Activated CD8-positive, alpha-beta memory T cell treated with anti-CD3 and anti-CD28 coated beads for 36 hours (primary cell): ENCODE measurements around the gene CLN6. TPM values are rescaled to one million over a fixed set of nuclear protein-coding genes. Genes with fewer than 3 reads are reported as not detected.
"Not testable (repeated sequence)": the region's sequence is repeated elsewhere in the genome, so short reads cannot be mapped to it uniquely, and the experiment has no call there.

Experiments used
- CTCF ChIA-PET: fragments of 350-600 bp; sonication (Branson Sonifier 250); formaldehyde crosslinking; loops from one replicate; lab custom pipeline; 2021; ENCODE audit warnings: antibody characterized with exemption; lab: Charles Lee
- POLR2A ChIA-PET: fragments of 350-600 bp; sonication (Branson Sonifier 250); formaldehyde crosslinking; loops from one replicate; lab custom pipeline; 2021; ENCODE audit warnings: antibody characterized with exemption; lab: Charles Lee
- total RNA-seq, 2 experiments: library from RNA; stranded (reverse); gene quantifications; one replicate each; pipeline ENCODE4 v1.2.3, GENCODE V29; 2021

Gene CLN6
- total RNA-seq, 2 experiments from 2014 or later: 75.1 to 81.0 TPM

- ChIA-PET CTCF (no interaction called here), POLR2A (no interaction called here)
These were observed 31.7 kb upstream of the CLN6 start for GRCh38 chr15:68261241-68261640.

GRCh38 chr15:68259883-68260282 lies 30.4 kb upstream of the CLN6 start:
- CTCF ChIA-PET: interaction anchor here (0.7 kb wide), 1 partner anchor 29 kb away, joined by 3 read pairs; no protein-coding TSS in a partner anchor
- POLR2A ChIA-PET: no interaction called here

GRCh38 chr15:68258692-68259091 lies 29.2 kb upstream of the CLN6 start:
- ChIA-PET POLR2A (no interaction called here), CTCF (no interaction called here)

- ChIA-PET POLR2A (interaction anchor here (1.0 kb wide), 1 partner anchor 20 kb away, joined by 3 read pairs; the partner anchor contains the start of gene FEM1B), CTCF (interaction anchor here (1.1 kb wide), 1 partner anchor 20 kb away, joined by 3 read pairs; the partner anchor contains the start of gene FEM1B)
These were observed 27.3 kb upstream of the CLN6 start for GRCh38 chr15:68256675-68257450.

- ChIA-PET CTCF (interaction anchor here (0.6 to 1.6 kb wide), 9 partner anchors 22 to 297 kb away, joined by 3 to 7 read pairs (median 3); no protein-coding TSS in a partner anchor), POLR2A (interaction anchor here (1.0 kb wide), 1 partner anchor 25 kb away, joined by 5 read pairs; the partner anchor contains the start of gene FEM1B)
These were observed 23.5 kb upstream of the CLN6 start for GRCh38 chr15:68252925-68253534.

GRCh38 chr15:68249058-68249713 lies 19.7 kb upstream of the CLN6 start:
- POLR2A ChIA-PET: no interaction called here
- CTCF ChIA-PET: interaction anchor here (0.7 kb wide), 1 partner anchor 28 kb away, joined by 3 read pairs; the partner anchor contains the start of gene FEM1B

GRCh38 chr15:68244235-68244634 lies 14.7 kb upstream of the CLN6 start:
- ChIA-PET CTCF (no interaction called here), POLR2A (no interaction called here)

GRCh38 chr15:68241088-68241935 lies 11.8 kb upstream of the CLN6 start:
- ChIA-PET POLR2A (no interaction called here), CTCF (no interaction called here)

GRCh38 chr15:68239025-68239424 lies 9.5 kb upstream of the CLN6 start:
- CTCF ChIA-PET: no interaction called here
- POLR2A ChIA-PET: no interaction called here

GRCh38 chr15:68235022-68235421 lies 5.5 kb upstream of the CLN6 start:
- CTCF ChIA-PET: no interaction called here
- POLR2A ChIA-PET: no interaction called here

GRCh38 chr15:68234520-68234919 lies 5.0 kb upstream of the CLN6 start:
- POLR2A ChIA-PET: not testable (repeated sequence)

GRCh38 chr15:68234060-68234459 lies 4.5 kb upstream of the CLN6 start:
- ChIA-PET POLR2A (no interaction called here), CTCF (no interaction called here)

More at GRCh38 chr15:68234520-68234919, 5.0 kb upstream of the CLN6 start:
- CTCF ChIA-PET: not testable (repeated sequence)

- POLR2A ChIA-PET: no interaction called here
- CTCF ChIA-PET: no interaction called here
These were observed 3.4 kb upstream of the CLN6 start for GRCh38 chr15:68232937-68233336.

GRCh38 chr15:68232449-68232848 lies 2.9 kb upstream of the CLN6 start:
- CTCF ChIA-PET: no interaction called here
- POLR2A ChIA-PET: no interaction called here

- CTCF ChIA-PET: interaction anchor here (0.6 kb wide), 1 partner anchor 29 kb away, joined by 3 read pairs; no protein-coding TSS in a partner anchor
These were observed 1.7 kb upstream of the CLN6 start for GRCh38 chr15:68231102-68231818.

GRCh38 chr15:68230157-68231100 lies 901 bp upstream of the CLN6 start:
- POLR2A ChIA-PET: interaction anchor here (1.0 kb wide), 1 partner anchor 59 kb away, joined by 3 read pairs; no protein-coding TSS in a partner anchor

More at GRCh38 chr15:68231102-68231818, 1.7 kb upstream of the CLN6 start:
- POLR2A ChIA-PET: no interaction called here

GRCh38 chr15:68228971-68229385 lies 550 bp downstream of the CLN6 start:
- ChIA-PET POLR2A (interaction anchor here (0.6 to 1.5 kb wide), 3 partner anchors 48 to 590 kb away, joined by 3 to 4 read pairs (median 4); partner anchors contain the start of genes FEM1B and PIAS1), CTCF (interaction anchor here (0.6 to 2.0 kb wide), 3 partner anchors 10 to 711 kb away, joined by 3 to 5 read pairs (median 3); no protein-coding TSS in a partner anchor)

More at GRCh38 chr15:68230157-68231100, 901 bp upstream of the CLN6 start:
- CTCF ChIA-PET: interaction anchor here (1.1 to 2.0 kb wide), 2 partner anchors 11 to 47 kb away, joined by 3 to 5 read pairs; partner anchors contain the start of gene FEM1B
